KMS-11 (cell line): ENCODE measurements around the gene SUGCT.

ENCODE experiments used
- H2AFZ ChIP-seq: fragments of 200-600 bp; sonication (generic); 2 replicates; pipeline ENCODE4 v1.6.1; 2016; ENCODE audit warnings: antibody characterized with exemption, mixed run types, low read depth
- H3K27ac ChIP-seq: fragments of 200-600 bp; sonication (generic); 2 replicates; pipeline ENCODE4 v1.6.1; 2016; ENCODE audit warnings: mild to moderate bottlenecking, mixed run types
- H3K27me3 ChIP-seq: fragments of 200-600 bp; sonication (generic); 2 replicates; pipeline ENCODE4 v1.6.1; 2017; ENCODE audit warnings: mild to moderate bottlenecking, low read depth, mixed run types, moderate library complexity; ENCODE audit not compliant: insufficient read depth
- H3K36me3 ChIP-seq: fragments of 200-600 bp; sonication (generic); 2 replicates; pipeline ENCODE4 v1.6.1; 2017; ENCODE audit warnings: mild to moderate bottlenecking, mixed run types; ENCODE audit not compliant: insufficient read depth
- H3K4me1 ChIP-seq: fragments of 200-600 bp; sonication (generic); 2 replicates; pipeline ENCODE4 v1.6.1; 2016; ENCODE audit warnings: mild to moderate bottlenecking, low read depth, mixed run types; ENCODE audit not compliant: poor library complexity, severe bottlenecking
- H3K4me2 ChIP-seq: fragments of 200-600 bp; sonication (generic); 2 replicates; pipeline ENCODE4 v1.7.0; 2016; ENCODE audit warnings: mild to moderate bottlenecking, mixed run types
- H3K4me3 ChIP-seq: fragments of 200-600 bp; sonication (generic); IDR thresholded peaks from 2 replicates; pipeline ENCODE4 v1.6.1; 2017; ENCODE audit warnings: low read depth, low read length, mixed read lengths; ENCODE audit not compliant: insufficient read depth
- H3K79me2 ChIP-seq: fragments of 200-600 bp; sonication (generic); 2 replicates; pipeline ENCODE4 v1.6.1; 2016; ENCODE audit warnings: low read depth, mixed run types; ENCODE audit not compliant: insufficient read depth
- H3K9ac ChIP-seq: fragments of 200-600 bp; sonication (generic); 2 replicates; pipeline ENCODE4 v1.6.1; 2016; ENCODE audit warnings: mild to moderate bottlenecking, mixed run types
- H4K20me1 ChIP-seq: fragments of 200-600 bp; sonication (generic); 2 replicates; pipeline ENCODE4 v1.6.1; 2016; ENCODE audit warnings: mild to moderate bottlenecking, mixed run types; ENCODE audit not compliant: insufficient read depth
- TF ChIP-seq, protein P1 (sequence below): fragments of 200-600 bp; sonication (generic); conservative IDR thresholded peaks from 2 replicates; pipeline ENCODE4 v1.6.1; 2017; ENCODE audit warnings: low read depth, mild to moderate bottlenecking, antibody characterized with exemption, low read length, moderate library complexity, mixed read lengths

The SUGCT gene

DNA sequence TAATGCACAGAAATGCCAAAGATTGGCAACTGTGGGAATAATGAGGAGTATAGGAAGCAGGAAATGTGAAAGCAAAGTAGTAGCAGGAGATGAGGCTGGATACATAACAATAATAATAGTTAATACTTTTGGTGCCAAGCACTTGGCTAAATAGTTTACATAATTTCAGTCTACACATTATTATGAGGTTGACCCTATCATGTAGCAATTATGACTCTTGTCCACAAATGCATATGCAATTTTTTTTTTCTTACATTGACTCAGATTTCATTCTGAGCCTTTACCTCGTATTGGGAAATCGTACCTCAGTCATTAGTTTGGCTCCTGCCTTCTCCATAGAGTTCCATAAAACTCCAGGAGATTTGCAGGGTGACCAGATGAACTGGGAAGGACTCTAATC lies 219.9 kb downstream of the SUGCT start:
- Histone ChIP-seq H3K27ac (no peak overlapping the region), H3K79me2 (no peaks in the 10 kb centered on the region), H3K4me1 (no peaks in the 10 kb centered on the region), H4K20me1 (no peaks in the 10 kb centered on the region), H3K4me3 (no peak overlapping the region), H3K4me2 (no peak overlapping the region), H3K27me3 (no peaks in the 10 kb centered on the region), H3K36me3 (no peaks in the 10 kb centered on the region), H3K9ac (no peak overlapping the region), H2AFZ (no peak overlapping the region)
- TF ChIP-seq, protein P1, sequence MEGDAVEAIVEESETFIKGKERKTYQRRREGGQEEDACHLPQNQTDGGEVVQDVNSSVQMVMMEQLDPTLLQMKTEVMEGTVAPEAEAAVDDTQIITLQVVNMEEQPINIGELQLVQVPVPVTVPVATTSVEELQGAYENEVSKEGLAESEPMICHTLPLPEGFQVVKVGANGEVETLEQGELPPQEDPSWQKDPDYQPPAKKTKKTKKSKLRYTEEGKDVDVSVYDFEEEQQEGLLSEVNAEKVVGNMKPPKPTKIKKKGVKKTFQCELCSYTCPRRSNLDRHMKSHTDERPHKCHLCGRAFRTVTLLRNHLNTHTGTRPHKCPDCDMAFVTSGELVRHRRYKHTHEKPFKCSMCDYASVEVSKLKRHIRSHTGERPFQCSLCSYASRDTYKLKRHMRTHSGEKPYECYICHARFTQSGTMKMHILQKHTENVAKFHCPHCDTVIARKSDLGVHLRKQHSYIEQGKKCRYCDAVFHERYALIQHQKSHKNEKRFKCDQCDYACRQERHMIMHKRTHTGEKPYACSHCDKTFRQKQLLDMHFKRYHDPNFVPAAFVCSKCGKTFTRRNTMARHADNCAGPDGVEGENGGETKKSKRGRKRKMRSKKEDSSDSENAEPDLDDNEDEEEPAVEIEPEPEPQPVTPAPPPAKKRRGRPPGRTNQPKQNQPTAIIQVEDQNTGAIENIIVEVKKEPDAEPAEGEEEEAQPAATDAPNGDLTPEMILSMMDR: no peak

DNA sequence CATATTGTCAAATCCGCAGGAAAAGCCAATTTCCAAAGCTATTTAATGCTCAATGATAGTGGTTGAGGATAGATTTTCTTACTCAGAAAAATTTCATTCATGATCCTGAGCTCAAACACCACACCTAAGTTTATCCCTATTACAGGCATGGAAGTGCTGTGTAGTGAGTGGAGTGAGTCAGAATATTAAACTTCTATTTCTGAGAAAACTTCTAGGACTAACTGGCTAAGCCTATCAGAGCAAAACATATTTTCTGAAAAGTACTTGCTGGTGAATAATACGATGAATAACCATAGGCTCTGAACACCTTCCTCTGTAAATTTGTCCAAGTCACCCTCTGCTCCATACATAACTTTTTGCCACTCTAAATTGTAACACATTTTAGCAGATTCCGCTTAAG lies 221.5 kb downstream of the SUGCT start:
- Histone ChIP-seq H2AFZ (no peak overlapping the region), H3K27ac (no peak overlapping the region), H3K4me3 (no peak overlapping the region), H3K4me1 (no peaks in the 10 kb centered on the region), H3K79me2 (no peaks in the 10 kb centered on the region), H3K27me3 (no peaks in the 10 kb centered on the region), H3K36me3 (no peaks in the 10 kb centered on the region), H3K9ac (no peak overlapping the region), H4K20me1 (no peaks in the 10 kb centered on the region), H3K4me2 (no peak overlapping the region)
- TF ChIP-seq, protein P1: no peak

DNA sequence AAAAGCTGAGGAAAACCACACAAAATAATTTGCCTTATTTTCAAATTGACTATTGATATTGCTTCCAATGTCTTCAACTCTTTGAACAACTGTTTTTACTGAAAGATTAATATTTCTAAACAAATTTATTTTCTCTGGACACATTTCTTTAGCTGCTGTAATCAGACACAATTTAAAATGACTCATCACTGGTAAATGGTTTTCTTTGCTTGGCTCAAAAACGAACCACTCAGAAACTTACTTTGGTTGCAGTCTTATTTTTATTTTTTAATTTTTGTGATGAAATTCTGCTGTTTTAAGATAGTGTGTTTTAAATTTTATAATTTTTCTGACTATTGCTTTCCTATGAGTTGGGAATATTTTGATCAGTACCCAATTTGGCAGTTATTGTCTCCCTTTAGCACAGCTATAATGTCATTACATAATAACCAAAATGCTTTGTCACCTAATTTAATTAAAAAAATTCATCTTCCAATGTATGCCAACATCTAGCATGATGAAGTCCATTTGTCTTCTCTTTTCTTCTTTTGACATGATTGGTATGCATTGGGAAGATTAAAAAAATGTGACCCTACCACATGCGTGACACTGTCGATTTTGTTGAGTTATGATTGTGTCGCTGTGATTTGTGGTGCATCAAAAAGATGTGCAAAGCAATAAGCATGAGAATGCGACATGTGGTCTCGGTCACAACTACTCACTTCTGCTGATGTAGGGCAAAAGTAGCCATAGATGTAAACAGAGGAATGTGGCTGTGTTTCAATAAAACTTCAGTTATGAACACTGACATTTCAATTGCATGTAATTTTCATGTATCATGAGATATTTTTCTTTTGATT lies 222.3 kb downstream of the SUGCT start:
- TF ChIP-seq, protein P1: no peak
- Histone ChIP-seq H3K4me3 (no peak overlapping the region), H4K20me1 (no peaks in the 10 kb centered on the region), H3K36me3 (no peaks in the 10 kb centered on the region), H3K27me3 (no peaks in the 10 kb centered on the region), H3K4me1 (no peaks in the 10 kb centered on the region), H3K9ac (no peak overlapping the region), H2AFZ (no peak overlapping the region), H3K4me2 (no peak overlapping the region), H3K27ac (no peak overlapping the region), H3K79me2 (no peaks in the 10 kb centered on the region)

DNA sequence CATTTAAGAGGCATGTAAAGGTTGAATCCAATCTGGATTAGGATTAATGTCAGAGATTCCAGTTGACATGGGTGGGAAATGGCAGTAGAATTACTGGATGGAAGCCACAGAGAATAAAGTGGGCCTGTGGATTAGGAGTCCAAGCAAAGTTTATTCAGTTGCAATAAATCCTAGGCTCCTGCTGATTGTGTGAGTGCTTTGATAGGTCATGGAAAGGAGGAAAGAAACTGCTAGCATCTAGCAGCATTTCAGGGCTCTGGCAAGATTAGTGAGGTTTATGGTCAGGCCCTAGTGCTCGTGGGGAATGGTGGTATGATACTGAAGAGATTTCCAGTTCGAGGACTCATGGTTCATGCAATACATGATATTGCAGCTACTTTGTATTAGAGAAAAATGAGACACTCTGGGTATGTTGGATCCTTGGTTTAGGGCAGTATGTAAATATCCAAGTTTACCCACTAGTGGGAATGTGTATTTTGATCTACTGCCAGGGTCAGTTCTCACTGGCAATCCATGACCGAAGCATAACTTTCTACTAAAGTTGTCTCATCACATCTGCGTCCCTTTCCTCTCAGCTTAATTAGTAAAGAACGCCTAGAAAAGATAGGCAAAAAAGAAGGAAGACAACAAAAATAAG lies 235.0 kb downstream of the SUGCT start:
- Histone ChIP-seq H3K4me2 (no peak overlapping the region), H3K36me3 (no peaks in the 10 kb centered on the region), H3K27ac (no peak overlapping the region), H3K9ac (no peak overlapping the region), H3K4me1 (no peaks in the 10 kb centered on the region), H4K20me1 (no peaks in the 10 kb centered on the region), H3K79me2 (no peaks in the 10 kb centered on the region), H3K27me3 (no peaks in the 10 kb centered on the region), H2AFZ (no peak overlapping the region), H3K4me3 (no peak overlapping the region)
- TF ChIP-seq, protein P1: no peak
